ENCODE data around the gene KIF6.
A peak's percentile ranks its signal among the peaks of the same experiment; 100 is the strongest.

The KIF6 gene

DNA sequence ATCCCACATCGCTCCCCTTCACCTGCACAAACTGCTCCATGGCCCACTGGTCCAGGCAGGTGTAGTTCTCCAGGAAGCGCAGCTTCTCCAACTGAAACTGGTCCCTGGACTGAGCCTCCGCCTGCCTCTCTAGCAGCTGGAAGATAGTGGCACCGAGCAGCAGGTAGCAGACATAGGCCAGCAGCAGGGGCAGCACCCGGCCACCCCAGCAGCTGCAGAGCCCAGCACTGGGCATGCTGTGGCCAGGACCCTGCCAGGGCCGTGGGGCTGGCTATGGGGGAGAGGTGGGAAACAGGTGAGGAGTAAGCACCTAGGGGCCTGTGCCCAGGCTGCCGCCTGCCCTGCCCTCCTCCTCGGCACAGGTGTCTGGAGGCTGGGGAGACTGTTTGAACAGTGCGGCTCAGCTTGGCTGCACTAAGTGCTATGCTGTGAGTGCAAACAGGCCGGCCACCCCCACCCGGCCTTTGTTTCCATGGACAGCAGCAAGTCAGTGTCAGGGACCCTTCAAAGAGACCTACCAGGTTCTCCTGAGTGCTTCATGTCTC lies 402.8 kb downstream of the KIF6 start, which contains the start of gene KCNK16:
Gene KCNK16, minus strand, starts transcription at position 397 of the 545 bp plus-strand sequence. Its CDS starts 162 bp downstream, at position 235.
- Mint-ChIP-seq H3K9me3 (no peaks in the 10 kb centered on the region), H3K4me1 (peaks cover 2% of the 10 kb centered on the region), H3K4me3 (no peak within 1 kb of the TSS), H3K27ac (no peak within 1 kb of the TSS), H3K36me3 (no peaks in the 10 kb centered on the region), H3K27me3 (peaks cover 20% of the 10 kb centered on the region)
- ATAC-seq (ENCODE audit: low read depth), result no peak
- no peak for DNase-seq (ENCODE audit: low spot score in 2 of 2)

DNA sequence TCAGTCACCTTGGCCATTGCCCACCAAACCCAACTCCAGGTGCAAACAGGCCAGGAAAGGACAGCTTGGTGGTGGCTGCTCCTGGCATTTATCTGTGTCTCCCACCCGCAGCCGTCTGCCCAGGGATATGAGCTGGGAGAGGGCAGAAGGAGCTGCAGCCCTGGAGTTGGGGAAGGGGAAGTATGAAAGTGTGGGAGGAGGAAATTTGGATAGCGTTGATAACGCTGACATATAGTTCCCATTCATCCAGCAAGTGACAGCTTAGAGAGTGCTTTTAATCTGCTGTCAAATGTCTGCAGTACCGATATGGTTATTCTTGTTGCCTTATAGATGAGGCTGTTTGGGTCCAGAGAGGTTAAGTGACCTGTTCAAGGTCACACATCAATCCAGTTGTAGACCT lies 403.4 kb downstream of the KIF6 start:
- no peaks in the 10 kb centered on the region for H3K9me3 Mint-ChIP-seq
- no peak overlapping the region for H3K27ac Mint-ChIP-seq
- peaks cover 15% of the 10 kb centered on the region for H3K27me3 Mint-ChIP-seq
- H3K4me1 Mint-ChIP-seq, result peaks cover 2% of the 10 kb centered on the region
- no peak overlapping the region for H3K4me3 Mint-ChIP-seq
- no peaks in the 10 kb centered on the region for H3K36me3 Mint-ChIP-seq
- no peak for DNase-seq (ENCODE audit: low spot score in 2 of 2)
- ATAC-seq (ENCODE audit: low read depth), result no peak

DNA sequence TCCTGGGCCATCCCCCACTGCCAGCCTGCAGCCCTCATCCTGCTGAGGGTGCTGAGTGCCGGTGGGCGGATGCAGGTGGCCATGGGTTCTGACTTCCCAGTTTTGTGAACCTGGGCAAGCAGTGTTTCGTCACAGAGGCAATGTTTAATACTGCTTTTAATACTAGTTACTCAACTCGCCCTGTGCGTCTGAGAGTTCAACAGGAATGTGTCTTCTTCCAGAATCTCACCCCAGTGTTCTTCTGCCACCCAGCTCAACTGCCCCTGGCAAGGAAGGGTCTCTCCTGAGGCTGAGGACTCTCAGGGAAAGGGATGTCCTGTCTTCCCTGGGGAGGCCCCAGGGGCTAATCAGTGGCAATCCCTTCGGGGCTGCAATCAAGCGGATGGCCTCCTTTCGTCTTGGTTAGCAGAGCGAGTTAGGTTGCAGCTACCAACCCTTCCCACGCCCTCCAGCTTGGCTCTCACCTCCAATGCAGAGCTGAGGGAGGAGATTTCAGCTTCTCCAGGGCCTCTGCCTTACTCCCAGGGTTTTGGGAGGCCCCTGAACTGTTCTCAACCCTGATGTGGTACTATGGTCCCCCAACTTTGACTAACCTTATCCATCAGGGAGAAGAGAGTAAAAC lies 404.7 kb downstream of the KIF6 start:
- Mint-ChIP-seq H3K9me3 (no peaks in the 10 kb centered on the region), H3K36me3 (no peaks in the 10 kb centered on the region), H3K4me1 (peaks cover 2% of the 10 kb centered on the region), H3K27me3 (peaks cover 16% of the 10 kb centered on the region), H3K4me3 (no peak overlapping the region), H3K27ac (no peak overlapping the region)
- DNase-seq (ENCODE audit: low spot score in 2 of 2) (no peak), ATAC-seq (ENCODE audit: low read depth) (no peak)

DNA sequence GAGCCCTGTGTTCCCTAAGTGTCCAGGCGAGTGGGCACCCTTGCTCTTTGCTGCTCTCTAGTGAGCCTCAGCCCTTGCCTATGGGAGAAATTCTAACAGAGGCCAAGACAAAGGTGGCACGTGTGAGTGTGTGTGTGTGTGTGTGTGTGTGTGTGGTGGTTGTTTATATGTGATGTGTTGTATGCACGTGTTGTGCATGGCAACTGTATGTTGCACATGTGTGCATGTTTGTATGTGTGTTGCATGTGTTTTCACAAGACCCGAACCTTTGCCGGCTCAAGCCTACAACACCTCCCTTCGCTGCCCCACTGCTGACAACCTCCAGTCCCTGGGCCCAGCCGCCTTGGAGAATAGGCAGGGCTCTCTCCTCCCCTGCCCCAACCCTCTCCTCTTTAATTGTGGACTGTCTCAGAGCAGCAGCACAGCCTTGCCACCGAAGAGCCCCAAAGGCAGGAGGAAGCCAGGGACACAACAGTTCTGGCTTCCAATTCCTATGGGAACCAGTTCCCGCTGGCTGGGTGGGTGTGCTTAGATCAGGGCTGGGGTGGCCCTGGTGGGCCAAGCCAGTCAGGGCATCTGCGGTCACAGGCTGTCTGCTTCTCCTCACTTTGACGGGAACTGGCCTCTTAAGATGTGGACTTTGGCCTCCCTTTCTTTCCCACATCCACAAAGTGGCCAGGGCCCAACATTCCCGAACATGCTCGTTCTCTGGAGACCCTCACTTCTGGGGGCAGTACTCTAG lies 405.4 kb downstream of the KIF6 start:
- H3K27ac Mint-ChIP-seq, result no peak overlapping the region
- DNase-seq (ENCODE audit: low spot score in 2 of 2) (no peak), ATAC-seq (ENCODE audit: low read depth) (no peak)
- peaks cover 11% of the 10 kb centered on the region for H3K27me3 Mint-ChIP-seq
- no peaks in the 10 kb centered on the region for H3K9me3 Mint-ChIP-seq
- no peak overlapping the region for H3K4me3 Mint-ChIP-seq
- H3K36me3 Mint-ChIP-seq, result no peaks in the 10 kb centered on the region
- peaks cover 2% of the 10 kb centered on the region for H3K4me1 Mint-ChIP-seq

DNA sequence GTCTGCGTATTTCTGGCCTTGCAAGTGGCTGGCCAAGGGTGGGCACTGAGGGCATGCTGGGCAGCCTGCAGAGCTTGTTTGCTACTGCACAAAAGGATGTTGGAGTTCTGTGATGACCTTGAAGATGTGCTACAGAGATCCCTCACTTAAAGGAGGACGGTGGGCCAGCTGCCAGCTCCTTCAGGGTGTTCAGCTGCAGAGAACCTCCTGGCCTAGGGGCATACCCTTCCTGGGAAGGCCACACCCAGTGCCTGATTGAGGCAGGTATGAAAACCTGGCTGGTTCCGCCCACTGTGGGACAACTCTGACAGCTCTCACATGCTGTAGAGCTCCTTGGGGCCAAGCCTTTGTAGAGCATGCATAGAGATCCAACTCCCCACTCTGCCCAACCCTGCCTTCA lies 408.0 kb downstream of the KIF6 start:
- Mint-ChIP-seq H3K27me3 (peaks cover 11% of the 10 kb centered on the region), H3K36me3 (no peaks in the 10 kb centered on the region), H3K4me3 (no peak overlapping the region), H3K4me1 (peaks cover 2% of the 10 kb centered on the region), H3K9me3 (no peaks in the 10 kb centered on the region), H3K27ac (no peak overlapping the region)
- DNase-seq (ENCODE audit: low spot score in 2 of 2) (no peak), ATAC-seq (ENCODE audit: low read depth) (no peak)

DNA sequence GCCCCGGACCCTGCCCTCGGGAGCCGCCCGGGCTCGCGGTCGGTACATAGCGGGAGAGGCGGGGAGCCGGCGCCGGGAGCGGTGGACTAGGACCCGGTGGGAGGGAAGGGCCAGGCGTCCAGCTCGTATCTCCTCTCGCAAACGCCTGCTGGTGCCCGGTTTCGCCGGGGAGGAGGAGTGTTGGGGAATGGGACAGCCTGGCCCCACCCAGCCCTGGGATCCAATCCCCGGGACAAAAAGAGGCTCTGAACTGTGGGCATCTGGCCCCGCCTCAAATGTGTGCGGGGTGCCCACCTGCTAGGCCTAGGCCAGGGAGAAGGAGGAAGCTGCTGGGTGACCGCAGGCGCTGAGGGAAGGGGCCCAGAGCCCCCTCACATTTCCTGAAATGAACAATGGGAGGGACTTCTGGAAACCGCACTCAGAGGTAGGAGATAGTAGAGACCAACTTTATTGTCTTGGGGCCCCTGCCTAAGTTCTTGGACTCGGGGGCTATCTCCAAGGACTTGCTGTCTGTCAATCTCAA lies 410.9 kb downstream of the KIF6 start, which contains the start of gene KCNK17:
Gene KCNK17, minus strand, starts transcription at position 147 of the 523 bp plus-strand sequence. Its CDS starts 99 bp downstream, at position 48.
- Mint-ChIP-seq H3K36me3 (no peaks in the 10 kb centered on the region), H3K4me3 (peak within 1 kb of the TSS; percentile 43), H3K27ac (no peak within 1 kb of the TSS), H3K4me1 (peaks cover 5% of the 10 kb centered on the region), H3K9me3 (no peaks in the 10 kb centered on the region), H3K27me3 (peaks cover 24% of the 10 kb centered on the region)
- no peak for ATAC-seq (ENCODE audit: low read depth)
- DNase-seq (ENCODE audit: low spot score in 2 of 2), result no peak

DNA sequence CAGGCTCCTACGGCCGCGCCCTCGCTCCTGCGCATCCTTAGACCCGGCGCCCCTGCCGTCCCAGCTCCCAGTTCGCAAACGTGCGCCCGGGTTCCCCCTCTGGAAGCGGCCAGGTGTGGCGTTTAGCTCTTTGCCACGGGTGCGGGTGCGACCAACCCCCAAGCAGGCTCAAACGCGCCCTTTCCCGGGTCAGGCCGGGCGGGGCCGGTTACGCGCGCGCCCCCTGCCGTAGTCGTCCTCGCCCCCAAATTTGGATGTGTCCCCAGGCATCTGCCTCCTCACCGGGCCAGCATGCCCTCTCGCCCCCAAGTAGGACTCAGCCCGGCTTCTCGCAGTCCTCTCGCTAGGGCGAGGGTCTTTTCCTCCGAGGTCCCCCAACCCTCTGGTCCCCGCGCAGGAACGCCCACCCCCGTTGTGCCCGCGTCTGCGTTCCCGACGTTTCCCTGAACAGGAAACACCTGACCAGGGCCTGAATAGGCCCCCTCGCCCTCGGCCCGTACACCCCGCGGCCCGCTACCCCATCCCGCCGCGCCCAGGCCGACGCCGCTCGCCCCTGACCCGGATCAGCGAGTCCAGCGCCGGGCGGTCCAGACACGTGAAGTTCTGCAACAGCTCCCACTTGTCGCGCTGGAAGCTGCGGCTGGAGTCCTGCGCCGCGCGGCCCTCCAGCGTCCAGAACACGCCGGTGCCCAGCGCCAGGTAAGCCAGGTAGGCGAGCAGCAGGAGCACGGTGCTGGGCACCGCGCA lies 411.5 kb downstream of the KIF6 start:
- no peaks in the 10 kb centered on the region for H3K9me3 Mint-ChIP-seq
- H3K27ac Mint-ChIP-seq, result no peak overlapping the region
- H3K4me1 Mint-ChIP-seq, result peaks cover 5% of the 10 kb centered on the region
- ATAC-seq (ENCODE audit: low read depth) (no peak), DNase-seq (ENCODE audit: low spot score in 2 of 2) (no peak)
- H3K36me3 Mint-ChIP-seq, result no peaks in the 10 kb centered on the region
- H3K27me3 Mint-ChIP-seq, result peaks cover 19% of the 10 kb centered on the region
- H3K4me3 Mint-ChIP-seq, result peak overlapping the region; percentile 43

DNA sequence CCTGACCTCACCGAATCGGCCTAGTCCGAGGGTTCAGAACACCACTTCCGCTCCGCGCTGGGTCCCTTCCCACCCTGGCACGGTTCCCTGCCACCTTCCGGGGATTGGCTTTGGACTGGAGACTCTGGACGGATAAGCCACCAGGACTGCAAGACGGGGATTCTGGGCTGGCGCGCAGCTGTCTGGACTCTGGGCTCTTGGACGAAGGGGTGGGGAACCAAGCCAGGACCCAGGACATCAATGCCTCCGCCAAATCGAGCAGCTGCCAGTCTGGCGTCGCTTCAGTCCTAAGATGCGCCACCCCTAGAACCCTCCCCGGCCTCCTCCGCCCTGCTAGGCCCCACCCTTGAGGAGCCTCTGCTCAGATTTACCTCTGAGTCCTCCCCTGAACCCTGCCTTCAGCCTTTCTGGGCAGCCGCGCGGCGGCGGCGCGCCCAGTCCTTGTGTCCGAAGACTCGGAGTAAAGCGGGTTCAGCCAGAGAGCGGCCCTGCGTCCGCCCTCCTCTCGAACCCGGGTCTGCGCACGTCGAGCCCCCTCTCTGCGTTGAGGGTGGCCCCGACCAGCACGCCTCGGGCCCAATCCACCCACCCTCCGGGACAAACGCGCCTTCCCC lies 412.2 kb downstream of the KIF6 start:
- Mint-ChIP-seq H3K9me3 (no peaks in the 10 kb centered on the region), H3K27me3 (peaks cover 19% of the 10 kb centered on the region), H3K36me3 (no peaks in the 10 kb centered on the region), H3K4me3 (no peak overlapping the region), H3K27ac (no peak overlapping the region), H3K4me1 (peaks cover 5% of the 10 kb centered on the region)
- no peak for ATAC-seq (ENCODE audit: low read depth)
- DNase-seq (ENCODE audit: low spot score in 2 of 2), result no peak

DNA sequence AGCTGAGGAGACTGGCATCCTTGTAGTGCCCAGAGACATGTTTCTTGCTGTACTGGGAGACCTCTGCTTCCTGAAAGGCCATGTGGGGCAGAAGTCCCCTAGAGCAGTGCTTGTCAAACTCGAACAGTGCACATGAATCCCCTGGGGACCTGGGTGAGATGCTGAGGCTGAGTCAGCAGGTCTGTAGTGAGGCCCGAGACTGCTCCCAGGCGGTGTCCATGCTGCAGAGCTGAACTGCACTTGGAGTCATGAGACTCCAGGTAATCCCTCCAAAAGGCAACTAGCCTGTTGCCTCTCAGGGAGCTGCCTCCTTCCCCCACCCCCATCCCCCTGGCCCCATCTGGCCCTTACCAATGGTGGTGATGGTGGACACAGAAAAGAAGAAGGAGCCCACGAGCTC lies 414.7 kb downstream of the KIF6 start:
- no peaks in the 10 kb centered on the region for H3K36me3 Mint-ChIP-seq
- peaks cover 5% of the 10 kb centered on the region for H3K4me1 Mint-ChIP-seq
- H3K9me3 Mint-ChIP-seq, result no peaks in the 10 kb centered on the region
- no peak overlapping the region for H3K4me3 Mint-ChIP-seq
- H3K27me3 Mint-ChIP-seq, result peaks cover 18% of the 10 kb centered on the region
- ATAC-seq (ENCODE audit: low read depth), result no peak
- DNase-seq (ENCODE audit: low spot score in 2 of 2), result no peak
- no peak overlapping the region for H3K27ac Mint-ChIP-seq

DNA sequence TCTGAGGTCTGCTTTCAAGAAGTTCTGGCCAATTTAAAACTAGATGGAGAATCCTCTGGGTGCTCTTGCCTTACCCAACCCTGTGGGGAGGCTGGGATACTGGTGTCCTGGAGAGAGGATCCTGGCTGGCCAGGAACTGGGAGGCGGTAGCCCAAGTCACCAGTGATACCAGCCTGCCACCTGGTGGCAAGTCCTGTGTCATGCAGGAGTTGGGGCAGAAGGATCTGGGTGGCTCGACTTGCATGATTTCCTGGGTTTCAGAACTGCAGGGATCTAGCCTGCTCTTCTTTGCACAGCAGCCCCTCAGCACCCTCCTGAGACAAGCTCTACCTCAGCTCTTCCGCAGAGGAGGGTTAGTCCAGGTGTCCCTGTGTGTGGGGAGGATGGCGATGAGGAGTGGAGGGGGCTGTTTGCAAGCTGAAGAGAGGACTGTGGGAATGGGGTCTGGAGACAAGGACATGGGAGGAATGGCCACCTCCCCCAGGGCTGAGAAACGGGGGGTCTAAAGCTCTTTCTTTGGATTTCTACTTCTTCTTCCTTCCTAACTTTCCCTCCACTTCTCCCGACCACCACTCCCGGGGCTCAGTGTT lies 415.2 kb downstream of the KIF6 start:
- DNase-seq (ENCODE audit: low spot score in 2 of 2), result peak; percentile 48 to 58
- Mint-ChIP-seq H3K4me3 (no peak overlapping the region), H3K9me3 (peaks cover 2% of the 10 kb centered on the region), H3K27me3 (peaks cover 21% of the 10 kb centered on the region), H3K4me1 (peaks cover 5% of the 10 kb centered on the region), H3K36me3 (no peaks in the 10 kb centered on the region), H3K27ac (no peak overlapping the region)
- ATAC-seq (ENCODE audit: low read depth), result peak; percentile 56

DNA sequence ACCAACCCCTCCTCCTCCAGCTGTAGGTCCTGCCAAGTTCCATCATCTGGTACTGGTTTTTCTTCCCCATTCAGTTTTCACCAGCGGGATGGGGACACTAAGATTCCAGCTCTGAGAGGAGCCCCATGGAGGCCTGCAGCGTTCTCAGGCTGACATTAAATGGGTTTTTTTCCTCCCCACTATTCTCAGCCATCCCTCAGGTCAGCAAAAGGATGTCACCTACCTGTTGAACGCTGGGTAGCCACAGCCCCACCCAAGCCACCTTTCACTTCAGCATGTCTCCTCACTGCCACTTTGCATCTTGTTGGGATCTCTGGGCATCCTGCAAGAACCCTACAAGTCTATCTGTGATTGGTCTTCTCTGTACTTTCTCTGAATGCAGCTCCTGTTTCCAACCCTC lies 417.7 kb downstream of the KIF6 start:
- H3K4me3 Mint-ChIP-seq, result no peak overlapping the region
- no peak overlapping the region for H3K27ac Mint-ChIP-seq
- H3K36me3 Mint-ChIP-seq, result no peaks in the 10 kb centered on the region
- no peak for DNase-seq (ENCODE audit: low spot score in 2 of 2)
- no peak for ATAC-seq (ENCODE audit: low read depth)
- H3K9me3 Mint-ChIP-seq, result peaks cover 3% of the 10 kb centered on the region
- H3K4me1 Mint-ChIP-seq, result peaks cover 5% of the 10 kb centered on the region
- H3K27me3 Mint-ChIP-seq, result peaks cover 19% of the 10 kb centered on the region

DNA sequence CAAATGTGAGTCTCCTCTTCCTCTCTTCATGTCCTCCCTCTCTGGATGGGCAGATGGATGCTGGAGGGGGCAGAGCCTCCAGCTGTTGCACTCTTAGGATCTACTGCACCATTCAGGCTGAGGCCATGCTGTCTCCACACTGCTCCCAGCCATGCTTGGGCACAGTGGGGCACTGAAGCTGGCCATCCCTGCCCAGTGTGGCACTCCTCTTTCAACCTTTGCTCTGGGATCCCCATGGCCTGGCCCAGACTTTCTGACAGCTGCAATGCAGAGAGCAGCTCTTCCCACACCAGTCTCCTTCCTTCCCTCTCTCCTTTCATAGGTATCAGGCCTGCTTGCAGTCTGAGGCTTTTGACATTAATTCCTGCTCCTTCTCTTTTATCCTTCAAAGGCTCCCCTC lies 420.3 kb downstream of the KIF6 start:
- Mint-ChIP-seq H3K4me1 (peaks cover under 1% of the 10 kb centered on the region), H3K36me3 (no peaks in the 10 kb centered on the region), H3K9me3 (peaks cover 3% of the 10 kb centered on the region), H3K27me3 (peaks cover 11% of the 10 kb centered on the region), H3K4me3 (no peak overlapping the region), H3K27ac (no peak overlapping the region)
- ATAC-seq (ENCODE audit: low read depth) (no peak), DNase-seq (ENCODE audit: low spot score in 2 of 2) (no peak)

DNA sequence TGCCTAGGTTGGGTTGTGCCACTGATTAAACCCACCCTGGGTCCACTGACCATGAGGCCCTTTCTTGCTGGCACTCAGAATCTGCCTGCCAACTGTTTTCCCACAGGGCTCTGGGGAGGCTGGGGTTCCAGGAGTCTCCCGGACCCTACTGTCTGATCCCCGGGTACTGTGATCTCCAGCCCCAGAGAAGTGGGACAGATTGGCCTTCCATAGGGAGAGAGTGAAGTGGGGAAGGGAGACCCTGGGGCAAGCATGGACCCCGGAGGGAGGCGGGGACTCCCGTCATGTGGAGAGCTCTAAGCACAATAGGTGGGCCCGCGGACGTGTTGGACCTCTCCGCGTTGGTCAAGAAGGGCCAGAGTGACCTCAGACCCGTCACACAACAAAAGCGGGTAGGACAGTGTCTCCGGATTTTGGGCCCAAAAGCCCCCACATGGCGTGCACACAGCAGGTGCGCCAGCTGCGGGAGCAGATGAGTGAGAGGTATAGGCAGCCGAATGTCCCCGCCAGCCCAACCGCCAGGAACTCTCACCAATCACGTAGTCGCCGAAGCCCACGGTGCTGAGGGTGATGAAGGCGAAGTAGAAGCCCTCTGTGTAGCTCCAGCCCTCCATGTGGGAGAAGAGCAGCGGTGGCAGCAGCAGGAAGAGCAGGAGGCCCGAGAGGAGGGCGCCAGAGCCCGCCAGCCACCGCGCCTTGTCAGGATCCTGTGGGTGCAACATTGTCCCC lies 421.6 kb downstream of the KIF6 start:
- ATAC-seq (ENCODE audit: low read depth) (no peak), DNase-seq (ENCODE audit: low spot score in 2 of 2) (peak in 1 of 2 donors; percentile 21)
- H3K27ac Mint-ChIP-seq, result no peak overlapping the region
- no peak overlapping the region for H3K4me3 Mint-ChIP-seq
- no peaks in the 10 kb centered on the region for H3K36me3 Mint-ChIP-seq
- H3K27me3 Mint-ChIP-seq, result peaks cover 12% of the 10 kb centered on the region
- no peaks in the 10 kb centered on the region for H3K4me1 Mint-ChIP-seq
- H3K9me3 Mint-ChIP-seq, result peaks cover 3% of the 10 kb centered on the region
